ENCODE data around the gene P2RY12.

DNA sequence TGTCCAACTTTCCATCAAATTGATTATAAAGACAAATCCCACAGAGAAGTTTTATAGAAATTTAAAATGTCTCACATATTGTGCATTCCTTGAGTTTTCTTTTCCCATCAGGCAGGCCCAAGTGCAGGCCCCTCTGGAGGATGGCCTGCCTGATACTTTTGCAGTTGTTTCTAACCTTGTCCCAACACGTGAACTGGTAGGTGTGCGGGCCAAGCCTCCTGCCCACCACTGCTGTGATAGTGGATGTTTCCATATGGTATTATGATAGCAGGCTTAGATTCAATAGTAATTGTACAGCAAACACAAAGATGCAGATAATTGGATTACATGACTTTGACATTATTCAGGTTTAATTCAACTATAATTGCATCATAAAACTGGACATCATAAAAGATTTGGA is 1.4 kb downstream of the P2RY12 start:
- no peak for TF ChIP-seq POLR2A (IDR thresholded peaks at IDR 0.05)
- TF ChIP-seq, protein P1, sequence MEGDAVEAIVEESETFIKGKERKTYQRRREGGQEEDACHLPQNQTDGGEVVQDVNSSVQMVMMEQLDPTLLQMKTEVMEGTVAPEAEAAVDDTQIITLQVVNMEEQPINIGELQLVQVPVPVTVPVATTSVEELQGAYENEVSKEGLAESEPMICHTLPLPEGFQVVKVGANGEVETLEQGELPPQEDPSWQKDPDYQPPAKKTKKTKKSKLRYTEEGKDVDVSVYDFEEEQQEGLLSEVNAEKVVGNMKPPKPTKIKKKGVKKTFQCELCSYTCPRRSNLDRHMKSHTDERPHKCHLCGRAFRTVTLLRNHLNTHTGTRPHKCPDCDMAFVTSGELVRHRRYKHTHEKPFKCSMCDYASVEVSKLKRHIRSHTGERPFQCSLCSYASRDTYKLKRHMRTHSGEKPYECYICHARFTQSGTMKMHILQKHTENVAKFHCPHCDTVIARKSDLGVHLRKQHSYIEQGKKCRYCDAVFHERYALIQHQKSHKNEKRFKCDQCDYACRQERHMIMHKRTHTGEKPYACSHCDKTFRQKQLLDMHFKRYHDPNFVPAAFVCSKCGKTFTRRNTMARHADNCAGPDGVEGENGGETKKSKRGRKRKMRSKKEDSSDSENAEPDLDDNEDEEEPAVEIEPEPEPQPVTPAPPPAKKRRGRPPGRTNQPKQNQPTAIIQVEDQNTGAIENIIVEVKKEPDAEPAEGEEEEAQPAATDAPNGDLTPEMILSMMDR (IDR thresholded peaks at IDR 0.05): no peak
- TF ChIP-seq EP300 (IDR thresholded peaks at IDR 0.05): no peak

Measured in tibial nerve (tissue), 4 donors.